ENCODE measurements around the gene CIBAR2. TPM values are rescaled to one million over a fixed set of nuclear protein-coding genes. Genes with fewer than 3 reads are reported as not detected.

The CIBAR2 gene
- total and polyA plus RNA-seq, 7 donors: not detected

- TF ChIP-seq POLR2AphosphoS5 (IDR thresholded peaks at IDR 0.05): no peak
- no peak for TF ChIP-seq CTCF (IDR thresholded peaks at IDR 0.05)
- no peak for TF ChIP-seq POLR2A (IDR thresholded peaks at IDR 0.05)
- TF ChIP-seq EP300 (IDR thresholded peaks at IDR 0.05): no peak
- Histone ChIP-seq H3K27ac (no peak overlapping the region), H3K9me3 (no peaks in the 10 kb centered on the region), H3K27me3 (no peaks in the 10 kb centered on the region), H3K4me3 (no peak overlapping the region), H3K36me3 (peaks cover 0 to 30% (median 6%) of the 10 kb centered on the region in 4 donors), H3K4me1 (peaks cover 0 to 33% (median 25%) of the 10 kb centered on the region in 4 donors)
- WGBS, 2 donors: 87 to 97% methylated on average over 21 of the region's 21 CpGs
- DNase-seq: no peak
- intact Hi-C loops (cut with DNase I): no loop called here
These were observed 24.2 kb downstream of the CIBAR2 start for GRCh38 chr16:85087899-85088569.

- intact Hi-C loops (cut with DNase I): no loop called here
- peak overlapping the region in 1 of 4 donors; percentile 20 for H3K27ac ChIP-seq
- no peaks in the 10 kb centered on the region for H3K9me3 ChIP-seq
- TF ChIP-seq CTCF (IDR thresholded peaks at IDR 0.05): peak in 3 of 4 experiments; percentile 68 to 88 (median 77)
- TF ChIP-seq EP300 (IDR thresholded peaks at IDR 0.05): no peak
- TF ChIP-seq POLR2AphosphoS5 (IDR thresholded peaks at IDR 0.05): peak in 3 of 4 donors; percentile 30 to 59 (median 49)
- TF ChIP-seq POLR2A (IDR thresholded peaks at IDR 0.05): no peak
- H3K4me1 ChIP-seq: peaks cover 0 to 33% (median 25%) of the 10 kb centered on the region in 4 donors
- no peak overlapping the region for H3K4me3 ChIP-seq
- 54 to 72% methylated on average over 37 of the region's 37 CpGs for WGBS, 2 donors
- no peaks in the 10 kb centered on the region for H3K27me3 ChIP-seq
- peaks cover 0 to 36% (median 7%) of the 10 kb centered on the region in 4 donors for H3K36me3 ChIP-seq
- DNase-seq: peak; percentile 83
These were observed 25.7 kb downstream of the CIBAR2 start for GRCh38 chr16:85086347-85087291.

- WGBS, 2 donors: 94 to 96% methylated on average over 17 of the region's 17 CpGs
- TF ChIP-seq POLR2A (IDR thresholded peaks at IDR 0.05) (no peak), POLR2AphosphoS5 (IDR thresholded peaks at IDR 0.05) (no peak), CTCF (IDR thresholded peaks at IDR 0.05) (no peak), EP300 (IDR thresholded peaks at IDR 0.05) (no peak)
These were observed 26.6 kb downstream of the CIBAR2 start for GRCh38 chr16:85085721-85086120.

GRCh38 chr16:85084841-85085510 lies 27.3 kb downstream of the CIBAR2 start:
- intact Hi-C loops (cut with DNase I): no loop called here
- Histone ChIP-seq H3K27me3 (no peaks in the 10 kb centered on the region), H3K4me1 (peaks cover 0 to 22% (median 16%) of the 10 kb centered on the region in 4 donors), H3K36me3 (peaks cover 0 to 52% (median 13%) of the 10 kb centered on the region in 4 donors), H3K27ac (no peak overlapping the region), H3K4me3 (no peak overlapping the region), H3K9me3 (no peaks in the 10 kb centered on the region)
- TF ChIP-seq POLR2A (IDR thresholded peaks at IDR 0.05) (no peak), CTCF (IDR thresholded peaks at IDR 0.05) (no peak), POLR2AphosphoS5 (IDR thresholded peaks at IDR 0.05) (no peak), EP300 (IDR thresholded peaks at IDR 0.05) (no peak)
- 75 to 88% methylated on average over 16 of the region's 16 CpGs for WGBS, 2 donors
- no peak for DNase-seq

More at GRCh38 chr16:85085721-85086120, 26.6 kb downstream of the CIBAR2 start:
- DNase-seq: no peak
- Histone ChIP-seq H3K4me3 (no peak overlapping the region), H3K4me1 (peaks cover 0 to 29% (median 23%) of the 10 kb centered on the region in 4 donors), H3K36me3 (peaks cover 0 to 45% (median 12%) of the 10 kb centered on the region in 4 donors), H3K27me3 (no peaks in the 10 kb centered on the region), H3K27ac (no peak overlapping the region), H3K9me3 (no peaks in the 10 kb centered on the region)
- intact Hi-C loops (cut with DNase I): no loop called here

Measured in sigmoid colon (tissue), 7 donors.